HepG2 (cell line): Measurements from ENCODE around the gene CDK3. TPM values are rescaled to one million over a fixed set of nuclear protein-coding genes. Genes with fewer than 3 reads are reported as not detected.

ENCODE experiments used
- BHLHE40 ChIP-seq: IDR thresholded peaks from 2 replicates; pipeline ENCODE4 v1.6.1; 2011; ENCODE audit warnings: low read length, improper control_type of control experiment
- CCDC6 ChIP-seq: sonication (generic); formaldehyde crosslinking; IDR thresholded peaks from 2 replicates; pipeline ENCODE4 v1.8.1; 2022; ENCODE audit warnings: mild to moderate bottlenecking, missing genetic modification reagents, moderate library complexity
- HMG20A ChIP-seq: IDR thresholded peaks from 2 replicates; pipeline ENCODE4 v1.6.1; 2016; ENCODE audit warnings: borderline replicate concordance
- HOXA9 ChIP-seq: sonication (generic); formaldehyde crosslinking; IDR thresholded peaks from 2 replicates; pipeline ENCODE4 v1.8.1; 2022; ENCODE audit warnings: missing genetic modification reagents, mild to moderate bottlenecking, moderate library complexity, borderline replicate concordance
- KDM2A ChIP-seq: sonication (generic); formaldehyde crosslinking; IDR thresholded peaks from 2 replicates; pipeline ENCODE4 v1.4.0; 2020; ENCODE audit warnings: low read depth, missing genetic modification reagents, borderline replicate concordance
- KLF16 ChIP-seq, 2 experiments: sonication (generic) in 1 of 2; formaldehyde crosslinking in 1 of 2; IDR thresholded peaks; 2 replicates each; pipeline versions ENCODE4 v1.6.1 to v1.8.0; 2016 to 2023; ENCODE audit warnings: missing genetic modification reagents in 2 of 2, missing compliant biosample characterization in 1 of 2
- MAFG ChIP-seq: sonication (generic); formaldehyde crosslinking; IDR thresholded peaks from 2 replicates; pipeline ENCODE4 v1.5.1; 2020; ENCODE audit warnings: mild to moderate bottlenecking, missing genetic modification reagents
- MATR3 ChIP-seq: sonication (generic); formaldehyde crosslinking; IDR thresholded peaks from 2 replicates; pipeline ENCODE4 v1.4.0; 2020; ENCODE audit warnings: missing genetic modification reagents
- MIER2 ChIP-seq: IDR thresholded peaks from 2 replicates; pipeline ENCODE4 v1.6.1; 2016; ENCODE audit warnings: missing biosample characterization, missing genetic modification reagents
- SAFB2 ChIP-seq: sonication (generic); formaldehyde crosslinking; IDR thresholded peaks from 2 replicates; pipeline ENCODE4 v1.5.1; 2020; ENCODE audit warnings: missing genetic modification reagents, low read depth, mild to moderate bottlenecking, borderline replicate concordance
- YY1 ChIP-seq: IDR thresholded peaks from 2 replicates; pipeline ENCODE4 v1.6.1; 2011; ENCODE audit warnings: low read length, low read depth, moderate library complexity, mild to moderate bottlenecking; ENCODE audit not compliant: insufficient read depth, insufficient replicate concordance
- ZFX ChIP-seq: sonication (generic); formaldehyde crosslinking; IDR thresholded peaks from 2 replicates; pipeline ENCODE4 v1.4.0; 2020; ENCODE audit warnings: mild to moderate bottlenecking, low read depth, missing genetic modification reagents, moderate library complexity
- ZNF329 ChIP-seq: sonication (generic); formaldehyde crosslinking; IDR thresholded peaks from 2 replicates; pipeline ENCODE4 v1.9.0; 2021; ENCODE audit warnings: low read depth, mild to moderate bottlenecking, missing genetic modification reagents
- ZNF350 ChIP-seq: sonication (generic); formaldehyde crosslinking; IDR thresholded peaks from 2 replicates; pipeline ENCODE4 v1.4.0; 2020; ENCODE audit warnings: mild to moderate bottlenecking, low read depth, missing genetic modification reagents, borderline replicate concordance
- ZNF530 ChIP-seq: sonication (generic); formaldehyde crosslinking; IDR thresholded peaks from 2 replicates; pipeline ENCODE4 v1.5.0; 2020; ENCODE audit warnings: low read depth, mild to moderate bottlenecking, missing genetic modification reagents
- ZNF616 ChIP-seq: sonication (generic); formaldehyde crosslinking; IDR thresholded peaks from 2 replicates; pipeline ENCODE4 v1.5.0; 2020; ENCODE audit warnings: low read depth, mild to moderate bottlenecking, missing genetic modification reagents
- ZNF747 ChIP-seq: sonication (generic); formaldehyde crosslinking; IDR thresholded peaks from 2 replicates; pipeline ENCODE4 v1.8.1; 2023; ENCODE audit warnings: missing genetic modification reagents, mild to moderate bottlenecking, borderline replicate concordance
- polyA plus RNA-seq, 8 experiments: library from polyadenylated mRNA; depleted of rRNA in 3 of 8; stranded (reverse) in 7 of 8; unstranded in 1 of 8; fragments of >200 nt; fragmentation: Illumina TruSeq in 4 of 8; extraction: Trizol in 4 of 8; gene quantifications; 2 replicates each; pipeline versions ENCODE4 v1.2.1 to v1.2.3, GENCODE V29; 2011 to 2016; ENCODE audit warnings: low read depth in 4 of 8, missing spikeins in 1 of 8, mixed read lengths in 1 of 8; ENCODE audit not compliant: insufficient read depth in 1 of 8
- total RNA-seq, 5 experiments: library from RNA; depleted of rRNA; stranded (reverse); fragments of >200 nt; fragmentation: Illumina TruSeq; extraction: Trizol; gene quantifications; 2 replicates each; pipeline ENCODE4 v1.2.3, GENCODE V29; 2016; ENCODE audit warnings: low read depth in 1 of 5
- TF ChIP-seq, protein P1 (sequence below), 2 experiments: sonication (generic) in 1 of 2; formaldehyde crosslinking in 1 of 2; IDR thresholded peaks; 2 replicates each; pipeline versions ENCODE4 v1.4.0 to v1.6.1; 2018 to 2020; ENCODE audit warnings: missing genetic modification reagents in 2 of 2, borderline replicate concordance in 1 of 2, low read depth in 1 of 2, mild to moderate bottlenecking in 1 of 2, missing biosample characterization in 1 of 2
- TF ChIP-seq, protein P2 (sequence below): sonication (generic); formaldehyde crosslinking; IDR thresholded peaks from 2 replicates; pipeline ENCODE4 v1.4.0; 2020; ENCODE audit warnings: low read depth, missing genetic modification reagents
- TF ChIP-seq, protein P3 (sequence below): sonication (generic); formaldehyde crosslinking; IDR thresholded peaks from 2 replicates; pipeline ENCODE4 v1.9.0; 2021; ENCODE audit warnings: missing genetic modification reagents, borderline replicate concordance

The CDK3 gene
- total and polyA plus RNA-seq, 2 of the 13 experiments (the other 11 are each of a cell fraction or from before 2014, with no cell fraction given): 5.8 to 11.4 TPM

DNA sequence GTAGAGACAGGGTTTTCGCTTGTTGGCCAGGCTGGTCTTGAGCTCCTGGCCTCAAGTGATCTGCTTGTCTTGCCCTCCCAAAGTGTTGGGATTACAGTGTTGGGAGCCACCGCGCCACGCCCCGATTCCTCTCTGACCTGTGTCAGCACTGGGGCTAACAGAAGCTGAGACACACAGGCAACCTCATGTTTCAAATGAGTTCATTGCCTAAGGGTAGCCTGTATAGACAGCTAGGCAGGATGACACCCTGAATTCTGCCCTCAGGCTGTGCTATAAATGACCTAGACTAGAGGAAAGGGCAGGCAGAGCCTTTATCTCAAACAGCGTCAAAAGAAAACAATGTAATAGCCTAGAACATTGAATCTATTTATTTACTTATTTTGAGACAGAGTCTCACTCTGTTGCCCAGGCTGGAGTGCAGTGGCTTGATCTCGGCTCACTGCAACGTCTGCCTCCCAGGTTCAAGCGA lies 2.3 kb upstream of the CDK3 start (continued):
- TF ChIP-seq, protein P1, sequence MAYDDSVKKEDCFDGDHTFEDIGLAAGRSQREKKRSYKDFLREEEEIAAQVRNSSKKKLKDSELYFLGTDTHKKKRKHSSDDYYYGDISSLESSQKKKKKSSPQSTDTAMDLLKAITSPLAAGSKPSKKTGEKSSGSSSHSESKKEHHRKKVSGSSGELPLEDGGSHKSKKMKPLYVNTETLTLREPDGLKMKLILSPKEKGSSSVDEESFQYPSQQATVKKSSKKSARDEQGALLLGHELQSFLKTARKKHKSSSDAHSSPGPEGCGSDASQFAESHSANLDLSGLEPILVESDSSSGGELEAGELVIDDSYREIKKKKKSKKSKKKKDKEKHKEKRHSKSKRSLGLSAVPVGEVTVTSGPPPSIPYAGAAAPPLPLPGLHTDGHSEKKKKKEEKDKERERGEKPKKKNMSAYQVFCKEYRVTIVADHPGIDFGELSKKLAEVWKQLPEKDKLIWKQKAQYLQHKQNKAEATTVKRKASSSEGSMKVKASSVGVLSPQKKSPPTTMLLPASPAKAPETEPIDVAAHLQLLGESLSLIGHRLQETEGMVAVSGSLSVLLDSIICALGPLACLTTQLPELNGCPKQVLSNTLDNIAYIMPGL (CRISPR knock-in tag; IDR thresholded peaks at IDR 0.05; ENCODE audit: borderline replicate concordance in 1 of 2, low read depth in 1 of 2): 0 out of 4 replicates have a peak, but pooled peaks of 1 of the 2 experiments have one; percentile 54
- TF ChIP-seq ZNF329 (CRISPR knock-in tag) (no peak), ZNF747 (CRISPR knock-in tag) (no peak), BHLHE40 (no peak), MAFG (no peak), KDM2A (CRISPR knock-in tag) (peak; percentile 50; the same call in 1 of the 2 replicates), MIER2 (CRISPR knock-in tag) (no peak), CCDC6 (CRISPR knock-in tag) (no peak), YY1 (no peak), ZNF350 (CRISPR knock-in tag) (no peak), HMG20A (no peak), ZNF530 (no peak), HOXA9 (CRISPR knock-in tag) (no peak), SAFB2 (CRISPR knock-in tag) (no peak), KLF16 (CRISPR knock-in tag; IDR thresholded peaks at IDR 0.05) (peak in 1 of 2 experiments; percentile 57; a peak in 2 of 4 replicates), ZFX (peak; percentile 42; the same call in 1 of the 2 replicates), ZNF616 (CRISPR knock-in tag) (no peak), MATR3 (CRISPR knock-in tag) (no peak)
- TF ChIP-seq, protein P2, sequence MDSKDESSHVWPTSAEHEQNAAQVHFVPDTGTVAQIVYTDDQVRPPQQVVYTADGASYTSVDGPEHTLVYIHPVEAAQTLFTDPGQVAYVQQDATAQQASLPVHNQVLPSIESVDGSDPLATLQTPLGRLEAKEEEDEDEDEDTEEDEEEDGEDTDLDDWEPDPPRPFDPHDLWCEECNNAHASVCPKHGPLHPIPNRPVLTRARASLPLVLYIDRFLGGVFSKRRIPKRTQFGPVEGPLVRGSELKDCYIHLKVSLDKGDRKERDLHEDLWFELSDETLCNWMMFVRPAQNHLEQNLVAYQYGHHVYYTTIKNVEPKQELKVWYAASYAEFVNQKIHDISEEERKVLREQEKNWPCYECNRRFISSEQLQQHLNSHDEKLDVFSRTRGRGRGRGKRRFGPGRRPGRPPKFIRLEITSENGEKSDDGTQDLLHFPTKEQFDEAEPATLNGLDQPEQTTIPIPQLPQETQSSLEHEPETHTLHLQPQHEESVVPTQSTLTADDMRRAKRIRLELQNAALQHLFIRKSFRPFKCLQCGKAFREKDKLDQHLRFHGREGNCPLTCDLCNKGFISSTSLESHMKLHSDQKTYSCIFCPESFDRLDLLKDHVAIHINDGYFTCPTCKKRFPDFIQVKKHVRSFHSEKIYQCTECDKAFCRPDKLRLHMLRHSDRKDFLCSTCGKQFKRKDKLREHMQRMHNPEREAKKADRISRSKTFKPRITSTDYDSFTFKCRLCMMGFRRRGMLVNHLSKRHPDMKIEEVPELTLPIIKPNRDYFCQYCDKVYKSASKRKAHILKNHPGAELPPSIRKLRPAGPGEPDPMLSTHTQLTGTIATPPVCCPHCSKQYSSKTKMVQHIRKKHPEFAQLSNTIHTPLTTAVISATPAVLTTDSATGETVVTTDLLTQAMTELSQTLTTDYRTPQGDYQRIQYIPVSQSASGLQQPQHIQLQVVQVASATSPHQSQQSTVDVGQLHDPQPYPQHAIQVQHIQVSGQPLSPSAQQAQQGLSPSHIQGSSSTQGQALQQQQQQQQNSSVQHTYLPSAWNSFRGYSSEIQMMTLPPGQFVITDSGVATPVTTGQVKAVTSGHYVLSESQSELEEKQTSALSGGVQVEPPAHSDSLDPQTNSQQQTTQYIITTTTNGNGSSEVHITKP (CRISPR knock-in tag): no peak
- TF ChIP-seq, protein P3, sequence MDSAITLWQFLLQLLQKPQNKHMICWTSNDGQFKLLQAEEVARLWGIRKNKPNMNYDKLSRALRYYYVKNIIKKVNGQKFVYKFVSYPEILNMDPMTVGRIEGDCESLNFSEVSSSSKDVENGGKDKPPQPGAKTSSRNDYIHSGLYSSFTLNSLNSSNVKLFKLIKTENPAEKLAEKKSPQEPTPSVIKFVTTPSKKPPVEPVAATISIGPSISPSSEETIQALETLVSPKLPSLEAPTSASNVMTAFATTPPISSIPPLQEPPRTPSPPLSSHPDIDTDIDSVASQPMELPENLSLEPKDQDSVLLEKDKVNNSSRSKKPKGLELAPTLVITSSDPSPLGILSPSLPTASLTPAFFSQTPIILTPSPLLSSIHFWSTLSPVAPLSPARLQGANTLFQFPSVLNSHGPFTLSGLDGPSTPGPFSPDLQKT (CRISPR knock-in tag): no peak
